Measurements from ENCODE around the gene SPATA31D1. TPM values are rescaled to one million over a fixed set of nuclear protein-coding genes. Genes with fewer than 3 reads are reported as not detected.
"Not testable (repeated sequence)": the region's sequence is repeated elsewhere in the genome, so short reads cannot be mapped to it uniquely, and the experiment has no call there.

The SPATA31D1 gene
- not detected in 2 replicates for total RNA-seq (2014; rRNA removed; shearing (Covaris generic))
- not detected in 2 replicates for polyA plus RNA-seq (2015; cell fraction: cytosol; rRNA removed)
- not detected in 2 replicates for polyA plus RNA-seq (2015; cell fraction: nucleus; rRNA removed)

GRCh38 chr9:81988472-81988871 is at the start of gene SPATA31D1:
SPATA31D1 (plus strand) TSS chr9:81988772; CDS start chr9:81988819, 47 bp downstream.
- DNase-seq (ENCODE audit: low read depth), result not testable (repeated sequence)

- not testable (repeated sequence) for DNase-seq (ENCODE audit: low read depth)
Measured at GRCh38 chr9:81943393-81943792, 45.2 kb upstream of the SPATA31D1 start, which contains the start of gene SPATA31D3. SPATA31D3 (plus strand) TSS chr9:81943500; CDS start chr9:81943586, 86 bp downstream.

GRCh38 chr9:81948650-81949049 is 39.9 kb upstream of the SPATA31D1 start:
- not testable (repeated sequence) for DNase-seq (ENCODE audit: low read depth)

GRCh38 chr9:81953096-81953495 is 35.5 kb upstream of the SPATA31D1 start:
- DNase-seq (ENCODE audit: low read depth), result no peak

- DNase-seq (ENCODE audit: low read depth), result no peak
Measured at GRCh38 chr9:81955625-81956024, 32.9 kb upstream of the SPATA31D1 start.

GRCh38 chr9:81964218-81965171 is 24.1 kb upstream of the SPATA31D1 start:
- no peak for DNase-seq (ENCODE audit: low read depth)

- no peak for DNase-seq (ENCODE audit: low read depth)
Measured at GRCh38 chr9:81968026-81968425, 20.5 kb upstream of the SPATA31D1 start.

- peak; percentile 41 for DNase-seq (ENCODE audit: low read depth)
Measured at GRCh38 chr9:81969971-81970370, 18.6 kb upstream of the SPATA31D1 start.

- DNase-seq (ENCODE audit: low read depth), result no peak
Measured at GRCh38 chr9:81971727-81972126, 16.8 kb upstream of the SPATA31D1 start.

- no peak for DNase-seq (ENCODE audit: low read depth)
Measured at GRCh38 chr9:81974764-81975163, 13.8 kb upstream of the SPATA31D1 start.

GRCh38 chr9:81976351-81976750 is 12.2 kb upstream of the SPATA31D1 start:
- no peak for DNase-seq (ENCODE audit: low read depth)

- no peak for DNase-seq (ENCODE audit: low read depth)
Measured at GRCh38 chr9:81979196-81979595, 9.4 kb upstream of the SPATA31D1 start.

GRCh38 chr9:81980568-81980967 is 8.0 kb upstream of the SPATA31D1 start:
- no peak for DNase-seq (ENCODE audit: low read depth)

- no peak for DNase-seq (ENCODE audit: low read depth)
Measured at GRCh38 chr9:81981883-81982282, 6.7 kb upstream of the SPATA31D1 start.

GRCh38 chr9:81984928-81985327 is 3.6 kb upstream of the SPATA31D1 start:
- DNase-seq (ENCODE audit: low read depth), result peak; percentile 19

GRCh38 chr9:81986051-81986450 is 2.5 kb upstream of the SPATA31D1 start:
- DNase-seq (ENCODE audit: low read depth), result no peak

GRCh38 chr9:81989700-81990099 is 1.1 kb downstream of the SPATA31D1 start:
- DNase-seq (ENCODE audit: low read depth), result no peak

- DNase-seq (ENCODE audit: low read depth), result peak; percentile 37
Measured at GRCh38 chr9:81993656-81994055, 5.1 kb downstream of the SPATA31D1 start.

- no peak for DNase-seq (ENCODE audit: low read depth)
Measured at GRCh38 chr9:81999806-82000205, 11.2 kb downstream of the SPATA31D1 start.

- DNase-seq (ENCODE audit: low read depth), result peak; percentile 19
Measured at GRCh38 chr9:82010711-82011110, 22.1 kb downstream of the SPATA31D1 start.

GRCh38 chr9:82011133-82011532 is 22.6 kb downstream of the SPATA31D1 start:
- DNase-seq (ENCODE audit: low read depth), result no peak

GRCh38 chr9:82012276-82012675 is 23.7 kb downstream of the SPATA31D1 start:
- no peak for DNase-seq (ENCODE audit: low read depth)

- DNase-seq (ENCODE audit: low read depth), result no peak
Measured at GRCh38 chr9:82020331-82020730, 31.8 kb downstream of the SPATA31D1 start.

All from HT1080 (cell line).